SK-N-SH (cell line): Measurements from ENCODE around the gene OGDH. TPM values are rescaled to one million over a fixed set of nuclear protein-coding genes. Genes with fewer than 3 reads are reported as not detected.

Source experiments
- CTCF ChIA-PET: fragments of 300-600, 350-600 bp; formaldehyde crosslinking; extraction: SDS; loops from one replicate; lab custom pipeline; 2021; lab: Yijun Ruan, JAX
- POLR2A ChIA-PET: fragments of 350-600 bp; sonication (Branson Sonifier 250); formaldehyde crosslinking; extraction: SDS; loops from one replicate; lab custom pipeline; 2020; ENCODE audit warnings: antibody characterized with exemption, inconsistent platforms; lab: Yijun Ruan, JAX
- DNase-seq: peaks from one replicate; pipeline ENCODE4 v3.0.0; 2012
- H2AFZ ChIP-seq: fragments of 200-600 bp; sonication (generic); 2 replicates; pipeline ENCODE4 v1.8.1; 2016; ENCODE audit warnings: antibody characterized with exemption, mild to moderate bottlenecking, low read depth
- H3F3A ChIP-seq: fragments of 200-600 bp; sonication (generic); replicated peaks from 2 replicates; pipeline ENCODE3; 2016; ENCODE audit warnings: antibody characterized with exemption, mild to moderate bottlenecking; ENCODE audit not compliant: insufficient read depth
- H3K27ac ChIP-seq, 2 experiments: fragments of 200-500 bp in 1 of 2; fragments of 200-600 bp in 1 of 2; sonication (Bioruptor generic) in 1 of 2; sonication (generic), shearing (Covaris generic) in 1 of 2; 2 replicates each; pipeline versions ENCODE4 v1.5.1 to v1.6.1; 2014 to 2016; ENCODE audit warnings: low read depth in 2 of 2, inconsistent platforms in 1 of 2, low read length in 1 of 2, mild to moderate bottlenecking in 1 of 2, mixed read lengths in 1 of 2
- H3K27me3 ChIP-seq: fragments of 200-600 bp; sonication (generic), shearing (Covaris generic); 2 replicates; pipeline ENCODE4 v1.6.1; 2016; ENCODE audit warnings: mixed run types; ENCODE audit not compliant: insufficient read depth
- H3K36me3 ChIP-seq, 2 experiments: fragments of 200-500 bp in 1 of 2; fragments of 200-600 bp in 1 of 2; sonication (Bioruptor generic) in 1 of 2; sonication (generic) in 1 of 2; replicated peaks in 1 of 2; 2 replicates each; pipeline versions ENCODE3 to v1.5.1; 2014 to 2016; ENCODE audit warnings: low read length in 1 of 2, mild to moderate bottlenecking in 1 of 2; ENCODE audit not compliant: insufficient read depth in 2 of 2, control insufficient read depth in 1 of 2
- H3K4me1 ChIP-seq, 2 experiments: fragments of 200-500 bp in 1 of 2; fragments of 200-600 bp in 1 of 2; sonication (Bioruptor generic) in 1 of 2; sonication (generic), shearing (Covaris generic) in 1 of 2; 2 replicates each; pipeline versions ENCODE4 v1.5.1 to v1.6.1; 2014 to 2016; ENCODE audit warnings: low read depth in 1 of 2, low read length in 1 of 2, mixed run types in 1 of 2; ENCODE audit not compliant: insufficient read depth in 2 of 2, control insufficient read depth in 1 of 2
- H3K4me2 ChIP-seq: fragments of 200-600 bp; sonication (generic), shearing (Covaris generic); 2 replicates; pipeline ENCODE4 v1.6.1; 2017; ENCODE audit warnings: mixed run types
- H3K4me3 ChIP-seq, 2 experiments: fragments of 200-500 bp in 1 of 2; fragments of 200-600 bp in 1 of 2; sonication (Bioruptor generic) in 1 of 2; sonication (generic), shearing (Covaris generic) in 1 of 2; 2 replicates each; pipeline versions ENCODE4 v1.5.1 to v1.8.1; 2014 to 2016; ENCODE audit warnings: low read depth in 2 of 2, inconsistent platforms in 1 of 2, low read length in 1 of 2, mild to moderate bottlenecking in 1 of 2, mixed read lengths in 1 of 2, moderate library complexity in 1 of 2
- H3K79me2 ChIP-seq: fragments of 200-600 bp; sonication (generic); 2 replicates; pipeline ENCODE4 v1.8.1; 2017; ENCODE audit warnings: mild to moderate bottlenecking; ENCODE audit not compliant: insufficient read depth
- H3K9ac ChIP-seq: fragments of 200-600 bp; sonication (generic); 2 replicates; pipeline ENCODE4 v1.6.1; 2017; ENCODE audit warnings: mixed run types
- H3K9me2 ChIP-seq: fragments of 200-600 bp; sonication (generic); 2 replicates; pipeline ENCODE4 v1.6.1; 2017; ENCODE audit warnings: mixed run types
- H3K9me3 ChIP-seq: fragments of 200-600 bp; sonication (generic); 2 replicates; pipeline ENCODE4 v1.6.1; 2017; ENCODE audit warnings: mixed run types, mild to moderate bottlenecking, moderate library complexity
- H4K20me1 ChIP-seq: fragments of 200-600 bp; sonication (generic); 2 replicates; pipeline ENCODE4 v1.6.1; 2017; ENCODE audit warnings: mild to moderate bottlenecking, mixed run types; ENCODE audit not compliant: insufficient read depth
- ELF1 ChIP-seq: IDR thresholded peaks from 2 replicates; pipeline ENCODE4 v1.4.0; 2012
- EZH2phosphoT487 ChIP-seq: fragments of 200-600 bp; sonication (generic); IDR thresholded peaks from 2 replicates; pipeline ENCODE4 v1.6.1; 2017; ENCODE audit warnings: low read depth, mixed run types, mild to moderate bottlenecking, antibody characterized with exemption, moderate library complexity, borderline replicate concordance
- FOSL2 ChIP-seq: IDR thresholded peaks from 2 replicates; pipeline ENCODE4 v1.4.0; 2012; ENCODE audit warnings: low read depth, mild to moderate bottlenecking, moderate library complexity, borderline replicate concordance
- FOXJ3 ChIP-seq: sonication (generic); formaldehyde crosslinking; IDR thresholded peaks from 2 replicates; pipeline ENCODE4 v1.5.1; 2020; ENCODE audit warnings: mild to moderate bottlenecking, missing genetic modification reagents
- GATA2 ChIP-seq: sonication (generic); formaldehyde crosslinking; IDR thresholded peaks from 2 replicates; pipeline ENCODE4 v1.5.0; 2020; ENCODE audit warnings: mild to moderate bottlenecking, missing genetic modification reagents
- IRF3 ChIP-seq: fragments of 150-350 bp; IDR thresholded peaks from 2 replicates; pipeline ENCODE4 v1.6.1; 2016; ENCODE audit warnings: mild to moderate bottlenecking, low read depth, low read length
- JUND ChIP-seq: IDR thresholded peaks from 2 replicates; pipeline ENCODE4 v1.4.0; 2012
- MAX ChIP-seq: IDR thresholded peaks from 2 replicates; pipeline ENCODE4 v1.4.0; 2012; ENCODE audit warnings: low read depth
- MEF2A ChIP-seq: IDR thresholded peaks from 2 replicates; pipeline ENCODE4 v1.4.0; 2012; ENCODE audit warnings: low read depth, borderline replicate concordance
- MXI1 ChIP-seq: IDR thresholded peaks from 2 replicates; pipeline ENCODE4 v1.6.1; 2012; ENCODE audit warnings: mild to moderate bottlenecking, low read depth, low read length, improper control_type of control experiment
- PBX3 ChIP-seq: IDR thresholded peaks from 2 replicates; pipeline ENCODE4; 2012
- RAD21 ChIP-seq: IDR thresholded peaks from 2 replicates; pipeline ENCODE4 v1.6.1; 2012; ENCODE audit warnings: mild to moderate bottlenecking, low read length
- RFX5 ChIP-seq: IDR thresholded peaks from 2 replicates; pipeline ENCODE4 v1.6.1; 2012; ENCODE audit warnings: mild to moderate bottlenecking, improper control_type of control experiment, low read length
- SIN3A ChIP-seq: IDR thresholded peaks from 2 replicates; pipeline ENCODE4 v1.6.1; 2012; ENCODE audit warnings: low read depth, mild to moderate bottlenecking, low read length, moderate library complexity, borderline replicate concordance
- SMC3 ChIP-seq: IDR thresholded peaks from 2 replicates; pipeline ENCODE4 v1.6.1; 2012; ENCODE audit warnings: low read depth, low read length, improper control_type of control experiment
- TAF1 ChIP-seq: IDR thresholded peaks from 2 replicates; pipeline ENCODE4 v1.6.1; 2012; ENCODE audit warnings: low read depth, mild to moderate bottlenecking, low read length, moderate library complexity, borderline replicate concordance
- TEAD4 ChIP-seq: IDR thresholded peaks from 2 replicates; pipeline ENCODE4 v1.4.0; 2012; ENCODE audit warnings: mild to moderate bottlenecking, borderline replicate concordance; ENCODE audit not compliant: insufficient read depth
- YY1 ChIP-seq: IDR thresholded peaks from 2 replicates; pipeline ENCODE4 v1.4.0; 2012; ENCODE audit warnings: low read depth, mild to moderate bottlenecking
- ZBTB33 ChIP-seq: IDR thresholded peaks from 2 replicates; pipeline ENCODE4 v1.4.0; 2012; ENCODE audit warnings: low read depth, borderline replicate concordance
- WGBS: methylation state at CpG from one replicate; pipeline ENCODE4 v1.1.6; 2017; ENCODE audit warnings: low lambda C conversion rate; 5-methylcytosine and 5-hydroxymethylcytosine counted together
- polyA plus RNA-seq, 3 experiments: library from polyadenylated mRNA; depleted of rRNA; stranded (reverse); fragments of >200 nt; gene quantifications; 2 replicates each; pipeline ENCODE4 v1.2.3, GENCODE V29; 2012
- TF ChIP-seq, protein P1 (sequence below): IDR thresholded peaks from 2 replicates; pipeline ENCODE4 v1.6.1; 2012; ENCODE audit warnings: mild to moderate bottlenecking, low read depth, low read length, moderate library complexity
- TF ChIP-seq, protein P2 (sequence below): IDR thresholded peaks from 2 replicates; pipeline ENCODE4 v1.4.0; 2012; ENCODE audit warnings: low read depth, borderline replicate concordance

Gene OGDH
- polyA plus RNA-seq, 1 of the 3 experiments (the other 2 are of a cell fraction), result 69.4 TPM

- H3K27ac ChIP-seq, result peak overlapping the region in 1 of 2 experiments; percentile 99; a peak in 2 of 4 replicates
- H4K20me1 ChIP-seq, result no peaks in the 10 kb centered on the region
- peaks cover 28% of the 10 kb centered on the region for H3F3A ChIP-seq
- H3K79me2 ChIP-seq, result no peaks in the 10 kb centered on the region
- H3K9me3 ChIP-seq, result no peaks in the 10 kb centered on the region
- H3K27me3 ChIP-seq, result no peaks in the 10 kb centered on the region
- peaks cover 0 to 15% of the 10 kb centered on the region in 2 experiments; a peak in 2 of 4 replicates for H3K4me1 ChIP-seq
- CTCF ChIA-PET, result interaction anchor here (1.7 kb wide), 1 partner anchor 123 kb away, joined by 5 read pairs; no protein-coding TSS in a partner anchor
- H3K4me2 ChIP-seq, result peak overlapping the region; percentile 79
- DNase-seq, result no peak
- no peaks in the 10 kb centered on the region for H3K9me2 ChIP-seq
- WGBS, result 13% methylated on average over 5 of the region's 5 CpGs
- POLR2A ChIA-PET, result interaction anchor here (0.8 kb wide), 1 partner anchor 16 kb away, joined by 5 read pairs; no protein-coding TSS in a partner anchor
- no peaks in the 10 kb centered on the region for H3K36me3 ChIP-seq
- H3K9ac ChIP-seq, result no peak overlapping the region
- H2AFZ ChIP-seq, result no peak overlapping the region
- no peak overlapping the region for H3K4me3 ChIP-seq
- no peak for TF ChIP-seq YY1
- no peak for TF ChIP-seq EZH2phosphoT487
- TF ChIP-seq SMC3, result no peak
- 0 out of 2 replicates have a peak, but pooled peaks have one; percentile 51 for TF ChIP-seq ZBTB33
- TF ChIP-seq MXI1, result no peak
- TF ChIP-seq RFX5, result no peak
- no peak for TF ChIP-seq FOXJ3 (CRISPR knock-in tag)
- TF ChIP-seq IRF3, result no peak
- TF ChIP-seq GATA2 (CRISPR knock-in tag), result no peak
- peak; percentile 48 for TF ChIP-seq PBX3
- peak; percentile 57; the same call in 1 of the 2 replicates for TF ChIP-seq TEAD4
- TF ChIP-seq SIN3A, result no peak
- TF ChIP-seq MAX, result 0 out of 2 replicates have a peak, but pooled peaks have one; percentile 32
- TF ChIP-seq TAF1, result no peak
- TF ChIP-seq FOSL2, result peak; percentile 98
- TF ChIP-seq, protein P1, sequence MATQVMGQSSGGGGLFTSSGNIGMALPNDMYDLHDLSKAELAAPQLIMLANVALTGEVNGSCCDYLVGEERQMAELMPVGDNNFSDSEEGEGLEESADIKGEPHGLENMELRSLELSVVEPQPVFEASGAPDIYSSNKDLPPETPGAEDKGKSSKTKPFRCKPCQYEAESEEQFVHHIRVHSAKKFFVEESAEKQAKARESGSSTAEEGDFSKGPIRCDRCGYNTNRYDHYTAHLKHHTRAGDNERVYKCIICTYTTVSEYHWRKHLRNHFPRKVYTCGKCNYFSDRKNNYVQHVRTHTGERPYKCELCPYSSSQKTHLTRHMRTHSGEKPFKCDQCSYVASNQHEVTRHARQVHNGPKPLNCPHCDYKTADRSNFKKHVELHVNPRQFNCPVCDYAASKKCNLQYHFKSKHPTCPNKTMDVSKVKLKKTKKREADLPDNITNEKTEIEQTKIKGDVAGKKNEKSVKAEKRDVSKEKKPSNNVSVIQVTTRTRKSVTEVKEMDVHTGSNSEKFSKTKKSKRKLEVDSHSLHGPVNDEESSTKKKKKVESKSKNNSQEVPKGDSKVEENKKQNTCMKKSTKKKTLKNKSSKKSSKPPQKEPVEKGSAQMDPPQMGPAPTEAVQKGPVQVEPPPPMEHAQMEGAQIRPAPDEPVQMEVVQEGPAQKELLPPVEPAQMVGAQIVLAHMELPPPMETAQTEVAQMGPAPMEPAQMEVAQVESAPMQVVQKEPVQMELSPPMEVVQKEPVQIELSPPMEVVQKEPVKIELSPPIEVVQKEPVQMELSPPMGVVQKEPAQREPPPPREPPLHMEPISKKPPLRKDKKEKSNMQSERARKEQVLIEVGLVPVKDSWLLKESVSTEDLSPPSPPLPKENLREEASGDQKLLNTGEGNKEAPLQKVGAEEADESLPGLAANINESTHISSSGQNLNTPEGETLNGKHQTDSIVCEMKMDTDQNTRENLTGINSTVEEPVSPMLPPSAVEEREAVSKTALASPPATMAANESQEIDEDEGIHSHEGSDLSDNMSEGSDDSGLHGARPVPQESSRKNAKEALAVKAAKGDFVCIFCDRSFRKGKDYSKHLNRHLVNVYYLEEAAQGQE, result no peak
- TF ChIP-seq JUND, result peak; percentile 97
- no peak for TF ChIP-seq ELF1
- peak; percentile 52; the same call in 1 of the 2 replicates for TF ChIP-seq MEF2A
- TF ChIP-seq RAD21, result no peak
- TF ChIP-seq, protein P2, sequence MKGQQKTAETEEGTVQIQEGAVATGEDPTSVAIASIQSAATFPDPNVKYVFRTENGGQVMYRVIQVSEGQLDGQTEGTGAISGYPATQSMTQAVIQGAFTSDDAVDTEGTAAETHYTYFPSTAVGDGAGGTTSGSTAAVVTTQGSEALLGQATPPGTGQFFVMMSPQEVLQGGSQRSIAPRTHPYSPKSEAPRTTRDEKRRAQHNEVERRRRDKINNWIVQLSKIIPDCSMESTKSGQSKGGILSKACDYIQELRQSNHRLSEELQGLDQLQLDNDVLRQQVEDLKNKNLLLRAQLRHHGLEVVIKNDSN, result no peak
Measured at GRCh38 chr7:44733708-44734481, 127.5 kb downstream of the OGDH start.
